RKO (cell line): ENCODE data around the gene DENND6B.
"Not testable (repeated sequence)": the region's sequence is repeated elsewhere in the genome, so short reads cannot be mapped to it uniquely, and the experiment has no call there.

Experiments
- DNase-seq: peaks from one replicate; pipeline ENCODE4 v3.0.0-alpha.2; 2016; ENCODE audit warnings: low spot score

Gene DENND6B, protein sequence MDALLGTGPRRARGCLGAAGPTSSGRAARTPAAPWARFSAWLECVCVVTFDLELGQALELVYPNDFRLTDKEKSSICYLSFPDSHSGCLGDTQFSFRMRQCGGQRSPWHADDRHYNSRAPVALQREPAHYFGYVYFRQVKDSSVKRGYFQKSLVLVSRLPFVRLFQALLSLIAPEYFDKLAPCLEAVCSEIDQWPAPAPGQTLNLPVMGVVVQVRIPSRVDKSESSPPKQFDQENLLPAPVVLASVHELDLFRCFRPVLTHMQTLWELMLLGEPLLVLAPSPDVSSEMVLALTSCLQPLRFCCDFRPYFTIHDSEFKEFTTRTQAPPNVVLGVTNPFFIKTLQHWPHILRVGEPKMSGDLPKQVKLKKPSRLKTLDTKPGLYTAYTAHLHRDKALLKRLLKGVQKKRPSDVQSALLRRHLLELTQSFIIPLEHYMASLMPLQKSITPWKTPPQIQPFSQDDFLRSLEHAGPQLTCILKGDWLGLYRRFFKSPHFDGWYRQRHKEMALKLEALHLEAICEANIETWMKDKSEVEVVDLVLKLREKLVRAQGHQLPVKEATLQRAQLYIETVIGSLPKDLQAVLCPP

GRCh38 chr22:50326956-50327710 lies at the start of gene DENND6B:
Gene DENND6B, minus strand, starts transcription at chr22:50327012. Its CDS starts 24 bp downstream, at chr22:50326988.
- peak; percentile 86 for DNase-seq

DNA sequence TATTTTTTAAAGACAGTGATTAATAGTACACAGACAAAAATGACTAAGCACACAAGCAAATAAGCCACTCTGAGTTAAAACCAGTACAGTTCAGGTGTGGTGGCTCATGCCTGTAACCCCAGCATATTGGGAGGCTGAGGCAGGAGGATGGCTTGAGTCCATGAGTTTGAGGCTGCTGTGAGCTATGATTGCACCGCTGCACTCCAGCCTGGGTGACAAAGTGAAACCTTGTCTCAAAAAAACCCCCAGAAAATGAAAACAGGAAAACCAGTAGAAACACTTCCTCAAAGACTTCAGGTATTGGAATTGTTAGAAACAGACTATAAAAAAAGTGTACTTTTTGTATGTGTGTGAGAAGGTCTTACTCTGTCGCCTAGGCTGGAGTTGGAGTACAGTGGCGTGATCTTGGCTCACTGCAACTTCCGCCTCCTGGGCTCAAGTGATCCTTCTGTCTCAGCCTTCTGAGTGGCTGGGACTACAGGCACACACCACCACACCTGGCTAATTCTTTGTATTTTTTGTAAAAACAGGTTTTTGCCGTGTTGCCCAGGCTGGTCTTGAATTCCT lies 49.4 kb upstream of the DENND6B start:
- no peak for DNase-seq

DNA sequence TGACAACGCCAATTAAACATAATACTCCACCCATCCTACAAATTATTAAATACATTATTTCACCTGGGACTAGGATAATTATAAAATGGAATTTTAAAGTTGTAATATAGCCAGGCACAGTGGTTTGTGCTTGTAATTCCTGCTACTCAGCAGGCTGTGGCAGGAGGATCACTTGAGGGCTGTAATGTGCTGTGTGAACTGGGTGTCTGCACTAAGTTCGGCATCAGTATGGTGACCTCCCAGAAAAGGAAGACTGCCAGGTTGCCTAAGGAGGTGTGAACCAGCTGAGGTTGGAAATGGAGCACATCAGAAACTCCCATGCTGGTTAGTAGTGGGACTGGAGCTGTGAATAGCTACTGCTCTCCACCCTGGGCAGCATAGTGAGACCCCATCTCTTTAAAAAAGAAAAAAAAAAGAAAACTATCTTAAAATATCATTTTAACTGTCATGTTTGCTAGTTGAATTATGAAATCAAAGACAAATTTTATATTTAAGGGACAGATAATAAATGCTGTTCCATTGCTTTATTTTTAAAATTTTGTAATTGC lies 44.4 kb upstream of the DENND6B start:
- no peak for DNase-seq

DNA sequence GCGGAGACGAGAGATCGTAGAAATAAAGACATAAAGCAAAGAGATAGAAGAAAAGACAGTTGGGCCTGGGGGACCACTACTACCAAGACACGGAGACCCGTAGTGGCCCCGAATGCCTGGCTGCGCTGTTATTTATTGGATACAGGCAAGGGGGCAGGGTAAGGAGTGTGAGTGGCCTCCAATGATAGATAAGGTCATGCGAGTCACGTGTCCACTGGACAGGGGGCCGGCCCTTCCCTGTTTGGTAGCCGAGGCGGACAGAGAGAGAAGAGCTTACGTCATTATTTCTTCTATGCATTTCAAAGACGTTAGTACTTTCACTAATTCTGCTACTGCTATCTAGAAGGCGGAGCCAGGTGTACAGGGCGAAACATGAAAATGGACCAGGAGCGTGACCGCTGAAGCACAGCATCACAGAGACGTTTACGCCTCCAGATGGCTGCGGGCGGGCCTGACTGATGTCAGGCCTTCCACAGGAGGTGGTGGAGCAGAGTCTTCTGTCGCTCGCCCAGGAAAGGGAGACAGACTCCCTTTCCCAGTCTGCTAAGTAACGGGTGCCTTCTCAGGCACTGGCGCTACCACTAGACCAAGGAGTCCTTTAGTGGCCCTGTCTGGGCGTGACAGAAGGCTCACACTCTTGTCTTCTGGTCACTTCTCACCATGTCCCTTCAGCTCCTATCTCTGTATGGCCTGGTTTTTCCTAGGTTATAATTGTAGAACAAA lies 41.1 kb upstream of the DENND6B start:
- DNase-seq = no peak

DNA sequence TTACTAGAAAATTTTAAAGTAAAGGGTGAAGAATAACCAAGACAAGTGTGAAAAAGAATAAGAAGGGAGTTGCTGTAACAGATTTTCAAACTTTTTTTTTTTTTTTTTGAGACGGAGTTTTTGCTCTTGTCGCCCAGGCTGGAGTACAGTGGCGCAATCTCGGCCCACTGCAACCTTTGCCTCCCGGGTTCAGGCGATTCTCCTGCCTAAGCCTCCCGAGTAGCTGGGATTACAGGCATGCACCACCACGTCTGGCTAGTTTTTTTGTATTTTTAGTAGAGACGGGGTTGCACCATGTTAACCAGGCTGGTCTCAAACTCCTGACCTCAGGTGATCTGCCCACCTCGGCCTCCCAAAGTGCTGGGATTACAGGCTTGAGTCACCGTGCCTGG lies 37.0 kb upstream of the DENND6B start:
- DNase-seq = not testable (repeated sequence)

DNA sequence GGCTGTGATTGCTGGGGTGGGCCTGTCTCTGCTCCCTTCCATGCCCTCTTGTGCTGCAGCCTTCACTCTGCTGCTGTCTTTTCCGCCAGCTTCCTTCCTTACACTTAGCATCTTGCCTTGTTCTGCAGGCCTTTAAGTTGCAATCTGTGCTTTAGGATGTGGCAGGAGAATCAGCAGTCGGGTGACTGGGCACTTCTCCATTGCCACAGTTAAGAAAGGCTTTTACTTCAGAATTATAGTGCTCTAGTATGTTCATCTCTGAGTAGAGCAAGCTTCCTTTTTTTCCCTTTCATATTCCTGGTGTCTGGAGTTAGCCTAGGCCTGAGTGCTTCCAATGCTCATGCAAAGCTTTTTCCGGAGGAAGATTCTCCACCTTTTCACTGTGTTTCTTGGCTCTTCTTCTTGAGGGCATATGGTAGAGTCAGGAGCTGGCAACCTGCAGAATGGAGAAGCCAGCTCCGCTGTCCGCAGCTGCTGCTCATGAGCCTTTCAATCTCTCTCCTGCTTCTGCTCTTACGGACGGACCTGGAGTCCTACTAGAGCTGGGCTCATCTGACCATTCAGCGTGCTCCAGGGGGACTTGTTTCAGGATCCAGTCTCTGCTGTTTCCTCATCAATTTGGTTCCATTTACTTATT lies 36.5 kb upstream of the DENND6B start:
- DNase-seq = no peak

- no peak for DNase-seq
Measured at GRCh38 chr22:50361688-50362087, 34.9 kb upstream of the DENND6B start.

DNA sequence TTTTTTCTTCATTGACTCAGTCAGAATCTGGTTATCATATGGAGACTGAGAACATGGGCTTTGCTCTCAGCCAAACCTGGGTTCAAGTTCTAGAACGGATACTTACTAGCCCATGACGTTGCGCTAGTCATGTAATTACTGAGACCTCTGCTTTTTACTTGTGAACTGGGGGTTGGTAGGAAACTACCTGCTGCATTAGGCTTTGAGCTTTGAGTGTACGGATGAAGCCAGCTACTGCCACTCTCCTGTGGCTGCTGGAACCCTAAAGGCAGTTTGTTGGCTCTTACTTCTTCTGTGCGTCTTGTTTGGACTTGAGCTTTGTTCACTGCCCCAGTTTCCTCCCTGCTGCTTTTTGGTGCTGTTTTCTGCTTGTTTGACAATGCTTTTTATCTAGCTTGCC lies 34.4 kb upstream of the DENND6B start:
- DNase-seq = no peak

GRCh38 chr22:50360578-50360977 lies 33.8 kb upstream of the DENND6B start:
- DNase-seq = no peak

GRCh38 chr22:50357756-50358155 lies 30.9 kb upstream of the DENND6B start:
- DNase-seq = no peak

- no peak for DNase-seq
Measured at GRCh38 chr22:50357222-50357621, 30.4 kb upstream of the DENND6B start.

GRCh38 chr22:50356186-50356585 lies 29.4 kb upstream of the DENND6B start:
- DNase-seq = no peak

- DNase-seq = no peak
Measured at GRCh38 chr22:50348058-50348457, 21.2 kb upstream of the DENND6B start.

GRCh38 chr22:50347157-50347556 lies 20.3 kb upstream of the DENND6B start:
- no peak for DNase-seq

DNA sequence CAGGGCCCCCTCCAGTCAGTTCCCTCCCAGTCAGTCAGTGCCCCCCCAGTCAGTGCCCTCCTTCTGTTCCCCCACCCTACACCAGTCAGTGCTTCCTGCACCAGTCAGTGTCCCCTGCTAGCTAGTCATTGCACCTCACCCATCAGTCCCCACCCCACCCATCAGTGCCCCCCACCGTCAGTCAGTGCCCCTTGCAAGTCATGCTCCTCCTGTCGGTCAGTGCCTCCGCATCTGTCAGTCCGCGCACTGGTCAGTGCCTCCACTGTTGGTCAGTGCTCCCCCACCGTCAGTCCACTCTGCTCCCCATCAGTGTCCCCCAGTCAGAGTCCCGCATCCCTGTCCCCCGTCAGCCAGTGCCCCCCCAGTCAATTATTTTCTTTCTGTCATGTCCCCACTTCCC lies 19.7 kb upstream of the DENND6B start:
- DNase-seq = no peak

DNA sequence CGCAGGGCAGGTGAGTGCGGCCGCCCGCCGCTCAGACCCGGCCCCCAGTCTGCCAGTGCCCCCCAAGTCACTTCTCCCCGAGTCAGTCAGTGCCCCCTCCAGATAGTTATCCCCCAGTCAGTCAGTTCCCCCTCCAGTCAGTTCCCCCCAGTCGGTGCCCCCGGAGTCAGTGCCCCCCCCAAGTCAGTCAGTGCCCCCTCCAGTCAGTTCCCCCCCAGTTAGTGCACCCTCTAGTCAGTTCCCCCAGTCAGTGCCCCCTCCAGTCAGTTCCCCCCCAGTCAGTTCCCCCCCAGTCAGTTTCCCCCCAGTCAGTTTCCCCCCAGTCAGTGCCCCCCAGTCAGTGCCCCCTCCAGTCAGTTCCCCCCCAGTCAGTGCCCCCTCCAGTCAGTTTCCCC lies 16.7 kb upstream of the DENND6B start:
- DNase-seq = no peak

GRCh38 chr22:50342651-50343540 lies 16.1 kb upstream of the DENND6B start, which contains the start of gene PPP6R2:
Gene PPP6R2, plus strand, starts transcription at chr22:50343327. Its CDS starts 50,582 bp downstream, at chr22:50393909.
- peak; percentile 73 for DNase-seq

- peak; percentile 91 for DNase-seq
Measured at GRCh38 chr22:50341977-50342650, 15.3 kb upstream of the DENND6B start.
